HEK293 (cell line): ENCODE data around the gene EDIL3.

Source experiments
- CTCF ChIA-PET: fragments of 350-600 bp; formaldehyde crosslinking; extraction: SDS; loops from one replicate; lab custom pipeline; 2021; ENCODE audit warnings: antibody characterized with exemption; lab: Yijun Ruan, JAX
- POLR2A ChIA-PET: fragments of 300-600 bp; formaldehyde crosslinking; extraction: SDS; loops from one replicate; lab custom pipeline; 2020; ENCODE audit warnings: antibody characterized with exemption, inconsistent platforms; lab: Yijun Ruan, JAX
- H3K27ac ChIP-seq: fragments of 200-500 bp; sonication (Bioruptor generic); 2 replicates; pipeline ENCODE4 v1.5.1; 2014; ENCODE audit warnings: low read depth, low read length, control low read depth, inconsistent platforms; ENCODE audit errors: extremely low read depth
- H3K36me3 ChIP-seq, 2 experiments: fragments of 200-500 bp in 1 of 2; sonication (Bioruptor generic) in 1 of 2; 1 replicate in 1 of 2; 2 replicates in 1 of 2; pipeline ENCODE4 v1.5.1; 2014 to 2017; ENCODE audit warnings: inconsistent platforms in 2 of 2, low read length in 2 of 2; ENCODE audit not compliant: control insufficient read depth in 2 of 2, insufficient read depth in 1 of 2
- H3K4me1 ChIP-seq: fragments of 200-500 bp; sonication (Bioruptor generic); 2 replicates; pipeline ENCODE4 v1.5.1; 2014; ENCODE audit warnings: mild to moderate bottlenecking, low read length, inconsistent platforms; ENCODE audit not compliant: control insufficient read depth, insufficient read depth
- H3K4me3 ChIP-seq: 2 replicates; pipeline ENCODE4 v1.5.1; 2011; ENCODE audit warnings: low read depth, mild to moderate bottlenecking, control low read depth, low read length, moderate library complexity
- H3K9me3 ChIP-seq: fragments of 200-500 bp; sonication (Bioruptor generic); 2 replicates; pipeline ENCODE4 v1.5.1; 2014; ENCODE audit warnings: low read depth, low read length, inconsistent platforms; ENCODE audit not compliant: control insufficient read depth, insufficient read depth
- ATF2 ChIP-seq: fragments of 450-650 bp; formaldehyde crosslinking; IDR thresholded peaks from 2 replicates; pipeline ENCODE4 v1.5.1; 2016; ENCODE audit warnings: missing biosample characterization, missing genetic modification characterization, low read depth
- GFI1B ChIP-seq: fragments of 450-650 bp; formaldehyde crosslinking; IDR thresholded peaks from 2 replicates; pipeline ENCODE4 v1.5.1; 2016; ENCODE audit warnings: missing biosample characterization, missing genetic modification characterization
- GLIS2 ChIP-seq: fragments of 450-650 bp; formaldehyde crosslinking; IDR thresholded peaks from 2 replicates; pipeline ENCODE4 v1.5.1; 2016; ENCODE audit warnings: missing biosample characterization, missing genetic modification characterization
- HOXD13 ChIP-seq: sonication (generic); formaldehyde crosslinking; IDR thresholded peaks from 2 replicates; pipeline ENCODE4 v1.8.0; 2022; ENCODE audit warnings: missing genetic modification reagents, borderline replicate concordance
- INSM2 ChIP-seq: fragments of 450-650 bp; formaldehyde crosslinking; IDR thresholded peaks from 2 replicates; pipeline ENCODE4 v1.5.1; 2016; ENCODE audit warnings: missing biosample characterization, missing genetic modification characterization
- ZBTB8A ChIP-seq: fragments of 450-650 bp; formaldehyde crosslinking; IDR thresholded peaks from 2 replicates; pipeline ENCODE4 v1.5.1; 2016; ENCODE audit warnings: missing biosample characterization, missing genetic modification characterization
- ZEB2 ChIP-seq: fragments of 450-650 bp; formaldehyde crosslinking; IDR thresholded peaks from 2 replicates; pipeline ENCODE4 v1.5.1; 2016; ENCODE audit warnings: missing biosample characterization, missing genetic modification characterization
- ZFP41 ChIP-seq: fragments of 450-650 bp; formaldehyde crosslinking; IDR thresholded peaks from 2 replicates; pipeline ENCODE4 v1.5.1; 2016; ENCODE audit warnings: missing biosample characterization, missing genetic modification characterization, borderline replicate concordance
- ZNF10 ChIP-seq: fragments of 450-650 bp; formaldehyde crosslinking; IDR thresholded peaks from 2 replicates; pipeline ENCODE4 v1.5.1; 2017; ENCODE audit warnings: missing biosample characterization, missing genetic modification characterization
- ZNF132 ChIP-seq: fragments of 450-650 bp; formaldehyde crosslinking; IDR thresholded peaks from 2 replicates; pipeline ENCODE4 v1.5.1; 2017; ENCODE audit warnings: missing biosample characterization, missing genetic modification characterization, borderline replicate concordance
- ZNF266 ChIP-seq: fragments of 450-650 bp; formaldehyde crosslinking; IDR thresholded peaks from 2 replicates; pipeline ENCODE4 v1.5.1; 2016; ENCODE audit warnings: missing biosample characterization, missing genetic modification characterization, low read depth
- ZNF280D ChIP-seq: fragments of 450-650 bp; formaldehyde crosslinking; IDR thresholded peaks from 2 replicates; pipeline ENCODE4 v1.5.1; 2016; ENCODE audit warnings: missing biosample characterization, missing genetic modification characterization
- ZNF335 ChIP-seq: fragments of 450-650 bp; formaldehyde crosslinking; conservative IDR thresholded peaks from 2 replicates; pipeline ENCODE4 v1.5.1; 2016; ENCODE audit warnings: missing biosample characterization, missing genetic modification characterization
- ZNF449 ChIP-seq: fragments of 450-650 bp; formaldehyde crosslinking; IDR thresholded peaks from 2 replicates; pipeline ENCODE4 v1.5.1; 2017; ENCODE audit warnings: missing biosample characterization, mild to moderate bottlenecking, missing genetic modification characterization, moderate library complexity
- ZNF473 ChIP-seq: fragments of 450-650 bp; formaldehyde crosslinking; IDR thresholded peaks from 2 replicates; pipeline ENCODE4 v1.5.1; 2017; ENCODE audit warnings: missing biosample characterization, missing genetic modification characterization
- ZNF621 ChIP-seq: fragments of 450-650 bp; formaldehyde crosslinking; IDR thresholded peaks from 2 replicates; pipeline ENCODE4 v1.5.1; 2017; ENCODE audit warnings: missing biosample characterization, missing genetic modification characterization
- ZNF624 ChIP-seq: fragments of 450-650 bp; formaldehyde crosslinking; IDR thresholded peaks from 2 replicates; pipeline ENCODE4 v1.5.1; 2017; ENCODE audit warnings: missing biosample characterization, missing genetic modification characterization
- ZNF654 ChIP-seq: fragments of 450-650 bp; formaldehyde crosslinking; IDR thresholded peaks from 2 replicates; pipeline ENCODE4 v1.5.1; 2016; ENCODE audit warnings: low read depth, missing biosample characterization, missing genetic modification characterization
- ZNF747 ChIP-seq: fragments of 450-650 bp; formaldehyde crosslinking; IDR thresholded peaks from 2 replicates; pipeline ENCODE4 v1.5.1; 2016; ENCODE audit warnings: missing biosample characterization, missing genetic modification characterization
- ZNF843 ChIP-seq: fragments of 450-650 bp; formaldehyde crosslinking; IDR thresholded peaks from 2 replicates; pipeline ENCODE4 v1.5.1; 2016; ENCODE audit warnings: missing biosample characterization, missing genetic modification characterization

The EDIL3 gene

GRCh38 chr5:83925321-83925954 lies 459.2 kb downstream of the EDIL3 start:
- Histone ChIP-seq H3K4me3 (no peak overlapping the region), H3K27ac (no peak overlapping the region), H3K36me3 (no peaks in the 10 kb centered on the region), H3K9me3 (no peaks in the 10 kb centered on the region), H3K4me1 (no peaks in the 10 kb centered on the region)
- POLR2A ChIA-PET: interaction anchor here (1.0 kb wide), 1 partner anchor 460 kb away, joined by 3 read pairs; no protein-coding TSS in a partner anchor
- no peak for TF ChIP-seq ZNF280D (tag by site-specific recombination)
- TF ChIP-seq GLIS2 (tag by site-specific recombination): no peak
- no peak for TF ChIP-seq ATF2 (tag by site-specific recombination)
- no peak for TF ChIP-seq ZEB2 (tag by site-specific recombination)
- TF ChIP-seq ZNF10 (tag by site-specific recombination): no peak
- TF ChIP-seq INSM2 (tag by site-specific recombination): no peak
- no peak for TF ChIP-seq ZNF843 (tag by site-specific recombination)
- TF ChIP-seq GFI1B: no peak
- TF ChIP-seq ZNF473: no peak
- no peak for TF ChIP-seq ZBTB8A (tag by site-specific recombination)
- TF ChIP-seq ZNF624 (tag by site-specific recombination): no peak
- TF ChIP-seq ZFP41: no peak
- no peak for TF ChIP-seq HOXD13 (CRISPR knock-in tag)
- no peak for TF ChIP-seq ZNF335 (tag by site-specific recombination)
- no peak for TF ChIP-seq ZNF621 (tag by site-specific recombination)
- CTCF ChIA-PET: interaction anchor here (0.6 to 5.1 kb wide), 7 partner anchors 12 to 1976 kb away, joined by 3 to 62 read pairs (median 8); partner anchors contain the start of gene HAPLN1

DNA sequence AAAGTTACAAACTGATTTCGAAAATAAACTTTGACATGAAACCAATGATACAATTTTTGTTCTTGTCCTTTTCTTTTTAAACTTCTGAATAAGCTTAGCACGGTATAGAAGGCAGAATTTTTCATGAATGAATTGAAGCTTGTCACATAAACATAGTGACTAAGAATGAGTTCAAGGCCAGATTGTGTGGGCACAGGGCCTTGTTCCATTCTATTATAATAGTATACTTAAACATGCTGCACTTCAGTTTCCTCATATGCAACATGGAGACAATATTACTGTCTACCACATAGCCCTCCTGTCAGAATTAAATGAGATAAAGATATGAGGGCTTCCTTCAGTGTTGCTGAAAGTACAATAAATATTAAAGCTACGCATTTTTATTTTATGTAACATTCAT lies 459.8 kb downstream of the EDIL3 start:
- Histone ChIP-seq H3K4me1 (no peaks in the 10 kb centered on the region), H3K9me3 (no peaks in the 10 kb centered on the region), H3K27ac (no peak overlapping the region), H3K36me3 (no peaks in the 10 kb centered on the region), H3K4me3 (no peak overlapping the region)
- TF ChIP-seq ZNF132 (tag by site-specific recombination): no peak
- no peak for TF ChIP-seq ZNF747 (tag by site-specific recombination)
- TF ChIP-seq ZNF449 (tag by site-specific recombination): no peak
- no peak for TF ChIP-seq ZNF266 (tag by site-specific recombination)
- no peak for TF ChIP-seq ZNF654 (tag by site-specific recombination)
- no peak for TF ChIP-seq HOXD13 (CRISPR knock-in tag)
- ChIA-PET POLR2A (no interaction called here), CTCF (interaction anchor here (0.6 to 5.1 kb wide), 2 partner anchors 11 to 209 kb away, joined by 3 to 61 read pairs; no protein-coding TSS in a partner anchor)
